GM18502 (cell line): ENCODE results near the gene B4GALT5.

Experiments used
- ATAC-seq: cut with Tn5 transposase; IDR thresholded peaks from one replicate; pipeline ENCODE4 v1.9.1; 2021; ENCODE audit warnings: mild to moderate bottlenecking; ENCODE audit not compliant: unreplicated experiment, poor library complexity

The B4GALT5 gene

GRCh38 chr20:49664612-49665313, 48.9 kb downstream of the B4GALT5 start:
- no peak for ATAC-seq

GRCh38 chr20:49663112-49663511, 50.6 kb downstream of the B4GALT5 start:
- no peak for ATAC-seq

GRCh38 chr20:49661560-49662329, 51.9 kb downstream of the B4GALT5 start:
- ATAC-seq = no peak

- no peak for ATAC-seq
Observed at GRCh38 chr20:49660912-49661311, 52.8 kb downstream of the B4GALT5 start.

GRCh38 chr20:49659056-49659455, 54.6 kb downstream of the B4GALT5 start:
- no peak for ATAC-seq

GRCh38 chr20:49658508-49658907, 55.2 kb downstream of the B4GALT5 start:
- no peak for ATAC-seq

- no peak for ATAC-seq
Observed at GRCh38 chr20:49657118-49657901, 56.4 kb downstream of the B4GALT5 start.

- ATAC-seq = no peak
Observed at GRCh38 chr20:49656304-49656703, 57.4 kb downstream of the B4GALT5 start.

- no peak for ATAC-seq
Observed at GRCh38 chr20:49653925-49654434, 59.7 kb downstream of the B4GALT5 start.

- ATAC-seq = no peak
Observed at GRCh38 chr20:49649672-49650071, 64.0 kb downstream of the B4GALT5 start.

GRCh38 chr20:49647550-49647949, 66.1 kb downstream of the B4GALT5 start:
- no peak for ATAC-seq

GRCh38 chr20:49646528-49646927, 67.2 kb downstream of the B4GALT5 start:
- no peak for ATAC-seq

- no peak for ATAC-seq
Observed at GRCh38 chr20:49646126-49646525, 67.6 kb downstream of the B4GALT5 start.

GRCh38 chr20:49644980-49645565, 68.6 kb downstream of the B4GALT5 start:
- ATAC-seq = no peak

- ATAC-seq = no peak
Observed at GRCh38 chr20:49642816-49643215, 70.9 kb downstream of the B4GALT5 start.

GRCh38 chr20:49641683-49642656, 71.7 kb downstream of the B4GALT5 start:
- ATAC-seq = no peak

- ATAC-seq = no peak
Observed at GRCh38 chr20:49637046-49637637, 76.5 kb downstream of the B4GALT5 start.

- no peak for ATAC-seq
Observed at GRCh38 chr20:49636447-49636846, 77.2 kb downstream of the B4GALT5 start.

- ATAC-seq = no peak
Observed at GRCh38 chr20:49635866-49636265, 77.8 kb downstream of the B4GALT5 start.
